ENCODE measurements around the gene NELFB.

Gene NELFB

DNA sequence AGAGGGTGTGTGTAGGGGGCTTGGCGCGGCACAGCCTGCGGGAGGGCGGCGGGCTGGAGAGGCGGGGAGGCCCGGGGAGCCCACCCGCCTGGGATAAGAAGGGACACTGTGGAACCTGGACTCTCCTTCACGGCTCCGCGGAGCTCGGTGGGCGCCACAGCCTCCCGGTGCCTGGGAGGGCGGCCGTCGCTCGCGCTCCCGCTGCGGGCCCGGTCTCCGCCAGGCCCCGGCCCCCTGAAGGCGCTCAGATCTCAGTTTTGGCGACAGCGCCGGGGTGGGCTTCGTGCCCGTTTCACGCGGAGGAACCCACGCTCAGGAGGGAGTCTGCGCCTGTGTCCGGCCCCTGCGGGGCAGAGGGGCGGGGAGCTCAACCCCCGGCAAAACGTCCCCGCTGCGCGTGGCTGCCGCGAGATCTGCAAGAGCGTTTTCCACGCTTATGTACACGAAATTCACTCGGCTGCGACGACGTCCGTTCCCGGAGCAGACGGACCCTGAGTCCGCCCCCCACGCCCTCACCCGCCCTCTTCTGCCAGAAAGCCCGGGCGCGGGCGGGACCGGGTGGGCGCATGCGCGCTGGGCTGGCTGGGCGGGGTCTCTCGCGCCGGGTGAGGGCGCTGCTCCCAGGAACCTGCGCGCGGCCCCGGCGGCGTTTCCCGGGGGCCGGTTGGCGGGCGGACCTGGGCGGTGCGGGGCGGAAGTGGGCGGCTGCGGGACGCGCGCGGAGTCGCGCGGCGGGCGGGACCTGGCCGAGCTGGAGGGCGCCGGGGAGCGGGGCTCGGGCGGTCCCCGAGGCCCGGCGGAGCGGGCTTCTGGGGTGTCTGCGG is at the start of gene NELFB:
NELFB (plus strand) TSS at position 704 of the 824 bp plus-strand sequence.
- peak; percentile 96 for DNase-seq (ENCODE audit: low read depth)

DNA sequence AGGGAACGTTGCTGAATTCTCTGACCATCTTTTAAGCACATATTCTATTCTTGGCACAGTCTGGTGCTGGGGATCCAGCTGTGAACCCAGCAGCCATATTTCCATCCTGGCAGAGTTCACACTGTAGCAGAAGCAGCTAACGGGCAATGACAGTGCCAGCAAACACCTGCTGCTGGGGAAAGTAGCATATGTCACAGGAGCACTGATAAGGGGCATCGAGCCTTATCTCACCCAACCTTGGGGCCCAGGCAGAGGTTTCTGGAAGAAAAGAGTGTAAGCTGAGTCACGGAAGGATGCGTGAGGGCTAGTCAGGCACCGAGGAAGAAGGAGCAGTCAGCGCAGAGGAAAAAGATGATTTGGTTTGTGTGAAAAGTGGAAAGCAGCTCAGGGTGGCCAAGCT is 48.5 kb upstream of the NELFB start:
- DNase-seq (ENCODE audit: low read depth), result no peak

DNA sequence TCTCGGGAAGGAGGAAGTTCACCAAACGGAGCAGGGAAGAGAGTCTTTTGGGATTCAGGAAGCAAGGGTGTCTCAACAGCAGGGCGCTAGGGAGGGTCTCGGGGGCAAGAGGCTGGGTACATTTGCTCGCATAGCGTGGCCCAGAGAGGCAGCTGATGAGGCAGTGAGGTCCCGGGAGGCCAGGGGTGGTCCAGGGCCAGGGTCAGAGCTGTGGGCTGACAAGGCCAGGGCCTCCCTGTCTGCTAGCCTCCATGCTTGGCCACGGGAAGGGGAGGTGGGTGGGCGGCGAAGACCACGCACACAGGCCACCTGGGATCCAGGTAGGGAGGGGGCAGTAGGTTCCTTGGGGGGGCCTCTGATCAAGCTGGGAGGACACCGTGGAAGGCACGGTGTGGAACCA is 43.6 kb upstream of the NELFB start:
- no peak for DNase-seq (ENCODE audit: low read depth)

- no peak for DNase-seq (ENCODE audit: low read depth)
Observed at GRCh38 chr9:137212520-137212919, 42.6 kb upstream of the NELFB start.

- no peak for DNase-seq (ENCODE audit: low read depth)
Observed at GRCh38 chr9:137213160-137214060, 41.7 kb upstream of the NELFB start.

DNA sequence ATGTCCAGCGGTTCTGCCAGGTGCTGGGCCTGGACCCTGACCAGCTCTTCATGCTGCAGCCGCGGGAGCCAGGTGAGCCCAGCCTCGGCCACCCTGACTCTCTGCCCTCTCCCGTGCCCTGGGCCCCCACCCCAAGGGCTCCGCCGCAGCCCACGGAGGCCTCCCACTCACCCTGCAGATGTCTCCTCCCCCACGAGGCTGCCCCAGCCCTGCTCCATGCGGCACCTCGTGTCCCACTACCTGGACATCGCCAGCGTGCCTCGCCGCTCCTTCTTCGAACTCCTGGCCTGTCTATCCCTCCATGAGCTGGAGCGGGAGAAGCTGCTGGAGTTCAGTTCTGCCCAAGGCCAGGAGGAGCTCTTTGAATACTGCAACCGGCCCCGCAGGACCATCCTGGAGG is 40.5 kb upstream of the NELFB start:
- DNase-seq (ENCODE audit: low read depth), result no peak

GRCh38 chr9:137215196-137215986 is 39.7 kb upstream of the NELFB start:
- DNase-seq (ENCODE audit: low read depth), result no peak

GRCh38 chr9:137216188-137216965 is 38.8 kb upstream of the NELFB start:
- no peak for DNase-seq (ENCODE audit: low read depth)

DNA sequence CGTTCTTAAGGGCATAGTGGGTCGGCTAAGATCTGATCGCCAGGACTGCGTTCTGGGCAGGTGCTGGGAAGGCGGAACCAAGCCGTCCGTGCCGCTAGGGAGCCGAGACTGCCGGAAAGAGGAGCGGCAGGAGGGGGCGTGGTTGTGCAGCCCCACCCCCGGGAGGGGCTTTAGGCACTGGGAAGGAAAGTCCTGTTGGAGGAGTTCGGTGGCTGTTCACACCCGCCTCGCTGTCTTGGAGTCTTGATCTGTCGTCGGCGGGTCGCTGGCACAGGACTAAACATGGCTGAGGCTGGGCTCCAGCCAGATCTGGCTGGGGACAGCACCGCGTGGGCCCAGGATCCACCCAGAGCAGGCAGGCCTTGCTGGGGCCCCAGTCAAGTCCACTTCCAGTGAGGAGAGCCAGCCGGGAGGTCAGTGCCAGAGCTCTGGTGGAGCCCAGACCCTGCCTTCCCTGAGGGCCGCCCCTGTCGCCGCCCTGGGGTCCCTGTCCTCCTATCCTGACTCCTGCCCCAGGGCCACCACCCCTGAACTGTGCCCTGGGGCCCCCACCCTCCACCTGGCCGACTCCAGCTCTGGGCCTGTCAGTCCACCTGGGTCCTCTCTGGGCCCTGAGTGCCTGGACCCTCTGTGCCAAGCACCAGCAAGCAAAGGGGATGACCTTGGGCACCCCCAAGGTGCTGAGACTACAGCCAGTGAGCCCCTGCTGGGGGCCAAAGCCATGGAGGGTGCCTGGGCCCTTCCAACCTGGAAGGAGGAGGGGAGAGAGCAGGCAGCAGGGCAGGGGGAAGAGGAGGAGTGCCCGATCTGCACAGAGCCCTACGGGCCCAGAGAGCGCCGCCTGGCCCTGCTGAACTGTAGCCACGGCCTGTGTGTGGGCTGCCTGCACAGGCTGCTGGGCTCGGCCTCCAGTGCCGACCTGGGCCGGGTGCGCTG is 37.6 kb upstream of the NELFB start:
- no peak for DNase-seq (ENCODE audit: low read depth)

- no peak for DNase-seq (ENCODE audit: low read depth)
Observed at GRCh38 chr9:137218212-137218753, 36.8 kb upstream of the NELFB start.

GRCh38 chr9:137218754-137219271 is 36.3 kb upstream of the NELFB start:
- no peak for DNase-seq (ENCODE audit: low read depth)

DNA sequence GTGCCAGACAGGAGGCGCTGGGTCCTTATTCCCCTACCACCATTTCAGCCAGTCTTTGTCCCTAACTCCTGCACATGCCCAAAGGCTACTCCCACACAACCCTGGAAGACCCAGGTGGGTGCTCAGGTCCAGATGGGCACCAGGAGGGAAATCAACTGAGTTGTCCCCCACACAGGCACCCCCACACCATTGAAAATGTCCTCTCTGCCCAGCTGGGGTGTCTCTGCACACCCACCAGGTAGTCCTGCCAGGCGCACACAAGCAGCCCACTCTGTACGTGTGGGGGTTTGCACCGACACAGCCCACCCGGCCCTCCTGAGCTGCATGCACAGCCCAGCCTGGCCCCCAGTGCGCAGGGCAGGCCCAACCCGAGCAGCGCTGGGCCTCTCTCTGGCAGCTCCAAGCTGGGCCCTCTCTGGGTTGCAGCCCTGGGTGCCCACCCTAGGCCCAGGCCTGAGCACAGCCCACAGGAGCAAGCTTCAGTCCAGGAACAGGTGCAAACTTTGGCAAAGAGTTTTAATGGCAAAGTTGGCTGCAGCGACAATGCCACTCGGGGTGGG is 35.3 kb upstream of the NELFB start:
- DNase-seq (ENCODE audit: low read depth), result no peak

- no peak for DNase-seq (ENCODE audit: low read depth)
Observed at GRCh38 chr9:137220317-137221094, 34.6 kb upstream of the NELFB start.

DNA sequence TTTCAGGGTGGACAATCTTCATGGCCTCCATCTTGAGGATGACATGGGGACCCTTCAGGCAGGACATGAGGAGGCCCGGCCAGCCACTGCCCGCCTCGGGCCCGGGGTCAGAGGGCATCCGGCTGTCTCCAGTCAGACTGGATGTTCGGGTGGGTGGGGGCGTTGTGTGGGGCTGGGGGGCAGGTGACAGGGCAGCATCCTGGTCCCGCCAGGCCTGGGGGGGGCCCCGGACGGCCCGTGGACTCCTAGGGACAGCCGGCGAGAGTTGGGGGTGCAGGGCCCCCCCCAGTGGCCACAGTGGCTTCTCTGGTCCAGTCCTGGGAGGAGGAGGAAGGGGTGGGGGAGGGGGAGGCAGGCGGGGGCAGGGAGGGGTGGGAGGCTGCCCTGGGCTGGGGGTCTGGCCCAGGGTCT is 34.0 kb upstream of the NELFB start:
- DNase-seq (ENCODE audit: low read depth), result no peak

DNA sequence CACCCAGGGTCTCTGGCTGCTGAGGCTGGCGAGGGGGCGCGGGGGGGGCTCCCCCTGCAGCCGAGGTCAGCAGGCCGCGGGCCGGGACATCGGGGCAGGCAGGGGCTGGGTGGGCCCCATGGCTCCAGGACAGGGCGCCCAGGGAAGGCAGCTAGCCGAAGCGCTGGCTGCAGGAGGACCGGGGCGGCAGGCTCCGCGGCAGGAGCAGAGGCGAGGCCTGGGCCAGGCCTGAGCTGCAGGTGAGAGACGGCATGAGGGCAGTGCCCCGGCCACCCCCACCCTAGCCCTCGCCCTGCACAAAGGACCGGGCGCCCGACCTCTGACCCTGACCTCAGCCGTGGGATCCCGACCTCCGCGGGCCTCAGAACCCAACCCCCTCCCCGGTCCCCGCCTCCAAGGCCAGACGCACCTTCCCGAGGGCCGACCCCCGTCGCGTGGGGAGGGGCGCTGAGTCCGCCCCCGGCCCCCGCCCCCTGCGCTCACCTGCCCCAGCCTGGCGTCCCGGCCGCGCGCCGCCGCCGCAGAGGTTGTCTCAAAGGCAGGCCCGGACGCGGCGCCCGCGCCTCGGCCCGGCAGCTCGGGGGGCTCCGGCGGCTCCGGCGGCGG is 33.5 kb upstream of the NELFB start:
- no peak for DNase-seq (ENCODE audit: low read depth)

DNA sequence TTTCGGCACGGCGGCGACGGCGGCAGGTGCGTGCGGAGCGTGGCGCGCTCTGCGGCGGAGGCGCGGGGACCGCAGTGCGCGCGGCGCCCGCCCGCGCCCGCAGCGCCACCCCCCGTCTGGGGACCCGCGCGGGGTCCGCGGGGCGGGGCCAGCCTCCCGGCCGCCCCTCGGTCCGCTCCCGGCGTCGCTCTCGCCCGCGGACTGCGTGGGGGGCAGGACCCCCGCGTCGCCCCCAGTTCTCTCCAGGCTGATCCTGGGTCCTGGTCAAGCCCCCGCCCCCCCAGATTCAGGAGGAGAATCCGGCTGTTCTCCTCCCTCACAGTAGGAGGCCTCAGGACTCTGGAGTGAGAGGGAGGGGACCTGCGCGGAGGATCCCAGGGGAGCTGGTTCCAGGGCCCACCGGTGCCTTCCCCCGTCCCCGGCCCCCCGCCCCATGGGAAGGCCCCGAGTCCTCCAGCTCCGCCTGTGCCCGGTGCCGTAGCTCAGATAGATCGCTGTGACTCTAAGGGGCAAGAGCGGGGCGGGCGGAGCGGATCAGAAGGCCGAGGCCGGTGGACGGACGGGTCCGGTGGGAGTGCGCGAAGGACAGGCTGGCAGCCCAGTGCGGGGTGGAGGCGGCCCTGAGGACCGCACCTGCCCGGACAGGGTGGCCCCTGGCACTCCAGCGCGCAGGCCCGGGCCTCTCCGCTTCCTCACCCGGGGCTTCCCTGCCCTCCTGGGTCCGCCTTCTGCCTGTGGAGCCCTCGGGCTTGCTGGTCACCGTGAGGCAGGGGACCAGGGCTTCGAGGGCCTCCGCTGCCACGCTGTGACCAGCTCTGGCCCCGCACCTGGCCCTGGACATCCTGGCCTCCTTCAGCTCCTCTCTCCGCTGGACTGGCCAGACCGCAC is 32.7 kb upstream of the NELFB start, which contains the start of gene RNF208:
RNF208 (minus strand) TSS at position 51 of the 888 bp plus-strand sequence. CDS start 1,028 bp downstream, outside the sequence.
- DNase-seq (ENCODE audit: low read depth), result no peak
